HG02678 (cell line): ENCODE measurements around the gene TMEM255A.

Source experiments
- ATAC-seq: cut with Tn5 transposase; IDR thresholded peaks from one replicate; pipeline ENCODE4 v1.9.1; 2021; ENCODE audit warnings: mild to moderate bottlenecking, moderate library complexity; ENCODE audit not compliant: unreplicated experiment

Gene TMEM255A

GRCh38 chrX:120271218-120271617 is 40.0 kb downstream of the TMEM255A start:
- no peak for ATAC-seq

GRCh38 chrX:120270567-120270966 is 40.7 kb downstream of the TMEM255A start:
- no peak for ATAC-seq

- no peak for ATAC-seq
Observed at GRCh38 chrX:120269373-120270035, 41.8 kb downstream of the TMEM255A start.

- ATAC-seq: no peak
Observed at GRCh38 chrX:120264341-120264740, 46.9 kb downstream of the TMEM255A start.

GRCh38 chrX:120262859-120263708 is 48.2 kb downstream of the TMEM255A start:
- no peak for ATAC-seq

- no peak for ATAC-seq
Observed at GRCh38 chrX:120260369-120260768, 50.9 kb downstream of the TMEM255A start.

- no peak for ATAC-seq
Observed at GRCh38 chrX:120253784-120254183, 57.5 kb downstream of the TMEM255A start.

GRCh38 chrX:120251471-120252011 is 59.7 kb downstream of the TMEM255A start:
- no peak for ATAC-seq

GRCh38 chrX:120250522-120251271 is 60.6 kb downstream of the TMEM255A start, which contains the start of gene ZBTB33:
Gene ZBTB33 (plus strand): TSS chrX:120250812. CDS start chrX:120253416, 2,604 bp downstream.
- peak; percentile 98 for ATAC-seq

GRCh38 chrX:120244735-120245498 is 66.3 kb downstream of the TMEM255A start:
- ATAC-seq: peak; percentile 83

- peak; percentile 21 for ATAC-seq
Observed at GRCh38 chrX:120244395-120244734, 66.9 kb downstream of the TMEM255A start.

- no peak for ATAC-seq
Observed at GRCh38 chrX:120242813-120243212, 68.4 kb downstream of the TMEM255A start.

- ATAC-seq: no peak
Observed at GRCh38 chrX:120238933-120239332, 72.3 kb downstream of the TMEM255A start.

GRCh38 chrX:120236687-120237479 is 74.4 kb downstream of the TMEM255A start:
- ATAC-seq: no peak

- ATAC-seq: no peak
Observed at GRCh38 chrX:120235284-120235683, 76.0 kb downstream of the TMEM255A start.

GRCh38 chrX:120228187-120228908 is 82.9 kb downstream of the TMEM255A start:
- ATAC-seq: no peak

GRCh38 chrX:120224388-120224787 is 86.9 kb downstream of the TMEM255A start:
- no peak for ATAC-seq

GRCh38 chrX:120223374-120223773 is 87.9 kb downstream of the TMEM255A start:
- no peak for ATAC-seq
